Measurements from ENCODE around the gene S100A3.

Gene S100A3

GRCh38 chr1:153547560-153548551 lies 1.2 kb downstream of the S100A3 start:
- no peak for DNase-seq

GRCh38 chr1:153546796-153547559 lies 2.1 kb downstream of the S100A3 start:
- no peak for DNase-seq

- no peak for DNase-seq
Measured at GRCh38 chr1:153546371-153546770, 2.7 kb downstream of the S100A3 start.

GRCh38 chr1:153545067-153546055 lies 3.7 kb downstream of the S100A3 start, which contains the start of gene S100A4:
S100A4 (minus strand) TSS chr1:153545806; CDS start chr1:153544794, 1,012 bp downstream.
- DNase-seq, result peak; percentile 92

GRCh38 chr1:153544453-153545066 lies 4.5 kb downstream of the S100A3 start:
- DNase-seq, result no peak

- DNase-seq, result no peak
Measured at GRCh38 chr1:153543736-153544135, 5.3 kb downstream of the S100A3 start.

- DNase-seq, result no peak
Measured at GRCh38 chr1:153542956-153543711, 5.9 kb downstream of the S100A3 start.

- DNase-seq, result no peak
Measured at GRCh38 chr1:153541641-153542590, 7.1 kb downstream of the S100A3 start.

- peak; percentile 79 for DNase-seq
Measured at GRCh38 chr1:153540394-153541361, 8.4 kb downstream of the S100A3 start, which contains the start of gene S100A5. S100A5 (minus strand) TSS chr1:153540934; CDS start chr1:153540191, 743 bp downstream.

GRCh38 chr1:153539395-153540093 lies 9.5 kb downstream of the S100A3 start:
- DNase-seq, result no peak

- DNase-seq, result peak; percentile 64
Measured at GRCh38 chr1:153538315-153538821, 10.7 kb downstream of the S100A3 start.

- DNase-seq, result no peak
Measured at GRCh38 chr1:153537376-153537730, 11.7 kb downstream of the S100A3 start.

- DNase-seq, result no peak
Measured at GRCh38 chr1:153536671-153537375, 12.2 kb downstream of the S100A3 start.

GRCh38 chr1:153536012-153536670 lies 12.9 kb downstream of the S100A3 start:
- DNase-seq, result peak; percentile 96

GRCh38 chr1:153535242-153536011 lies 13.6 kb downstream of the S100A3 start, which contains the start of gene S100A6:
S100A6 (minus strand) TSS chr1:153535991; CDS start chr1:153535339, 652 bp downstream.
- peak; percentile 61 for DNase-seq

GRCh38 chr1:153534925-153535241 lies 14.2 kb downstream of the S100A3 start:
- no peak for DNase-seq

Measured in EL (cell line).